Adipocyte (in vitro differentiated cells): Measurements from ENCODE around the gene PLCB4.
A peak's percentile ranks its signal among the peaks of the same experiment; 100 is the strongest.
"Not testable (repeated sequence)": the region's sequence is repeated elsewhere in the genome, so short reads cannot be mapped to it uniquely, and the experiment has no call there.

Experiments
- DNase-seq: peaks from one replicate; pipeline ENCODE4 v3.0.0-alpha.2; 2015; ENCODE audit warnings: low read depth
- H3K27me3 ChIP-seq: replicated peaks from 2 replicates; pipeline ENCODE4 v1.7.0; 2013; ENCODE audit warnings: mild to moderate bottlenecking, low read length, moderate library complexity; ENCODE audit not compliant: control insufficient read depth, insufficient read depth
- H3K36me3 ChIP-seq: 2 replicates; pipeline ENCODE4 v1.7.0; 2013; ENCODE audit warnings: low read length, mild to moderate bottlenecking, moderate library complexity; ENCODE audit not compliant: control insufficient read depth, insufficient read depth, severe bottlenecking
- H3K4me1 ChIP-seq: 2 replicates; pipeline ENCODE4 v1.7.0; 2013; ENCODE audit warnings: mild to moderate bottlenecking, low read length, moderate library complexity; ENCODE audit not compliant: control insufficient read depth, insufficient read depth
- H3K4me3 ChIP-seq: 2 replicates; pipeline ENCODE4 v1.7.0; 2013; ENCODE audit warnings: mild to moderate bottlenecking, low read length, moderate library complexity
- H3K9ac ChIP-seq: 2 replicates; pipeline ENCODE4 v1.7.0; 2013; ENCODE audit warnings: mild to moderate bottlenecking, low read length, moderate library complexity
- H3K9me3 ChIP-seq: 2 replicates; pipeline ENCODE4 v1.7.0; 2013; ENCODE audit warnings: mild to moderate bottlenecking, low read length, moderate library complexity; ENCODE audit not compliant: control insufficient read depth

Gene PLCB4

GRCh38 chr20:9141921-9142320 lies 73.0 kb downstream of the PLCB4 start:
- Histone ChIP-seq H3K4me1 (peaks cover 20% of the 10 kb centered on the region), H3K9ac (no peak overlapping the region), H3K9me3 (peaks cover 14% of the 10 kb centered on the region), H3K27me3 (no peaks in the 10 kb centered on the region), H3K36me3 (no peaks in the 10 kb centered on the region), H3K4me3 (no peak overlapping the region)
- no peak for DNase-seq

- Histone ChIP-seq H3K4me3 (no peak overlapping the region), H3K36me3 (no peaks in the 10 kb centered on the region), H3K27me3 (no peaks in the 10 kb centered on the region), H3K9ac (no peak overlapping the region), H3K4me1 (peaks cover 20% of the 10 kb centered on the region), H3K9me3 (peaks cover 14% of the 10 kb centered on the region)
- no peak for DNase-seq
Measured at GRCh38 chr20:9142809-9143208, 73.9 kb downstream of the PLCB4 start.

GRCh38 chr20:9143926-9144325 lies 75.0 kb downstream of the PLCB4 start:
- Histone ChIP-seq H3K9me3 (peaks cover 10% of the 10 kb centered on the region), H3K4me3 (no peak overlapping the region), H3K4me1 (peaks cover 20% of the 10 kb centered on the region), H3K36me3 (no peaks in the 10 kb centered on the region), H3K9ac (no peak overlapping the region), H3K27me3 (no peaks in the 10 kb centered on the region)
- peak; percentile 57 for DNase-seq

GRCh38 chr20:9144643-9145042 lies 75.8 kb downstream of the PLCB4 start:
- H3K4me3 ChIP-seq = no peak overlapping the region
- no peaks in the 10 kb centered on the region for H3K36me3 ChIP-seq
- H3K27me3 ChIP-seq = no peaks in the 10 kb centered on the region
- H3K9me3 ChIP-seq = peaks cover 3% of the 10 kb centered on the region
- peaks cover 20% of the 10 kb centered on the region for H3K4me1 ChIP-seq
- no peak overlapping the region for H3K9ac ChIP-seq
- DNase-seq = no peak

GRCh38 chr20:9145142-9145541 lies 76.3 kb downstream of the PLCB4 start:
- Histone ChIP-seq H3K36me3 (no peaks in the 10 kb centered on the region), H3K9me3 (no peaks in the 10 kb centered on the region), H3K9ac (no peak overlapping the region), H3K4me1 (peaks cover 20% of the 10 kb centered on the region), H3K27me3 (no peaks in the 10 kb centered on the region), H3K4me3 (no peak overlapping the region)
- no peak for DNase-seq

GRCh38 chr20:9146649-9147048 lies 77.8 kb downstream of the PLCB4 start:
- H3K9ac ChIP-seq = no peak overlapping the region
- no peaks in the 10 kb centered on the region for H3K27me3 ChIP-seq
- no peaks in the 10 kb centered on the region for H3K36me3 ChIP-seq
- peaks cover 20% of the 10 kb centered on the region for H3K4me1 ChIP-seq
- no peak for DNase-seq
- H3K4me3 ChIP-seq = no peak overlapping the region
- no peaks in the 10 kb centered on the region for H3K9me3 ChIP-seq

- peak; percentile 27 for DNase-seq
- H3K27me3 ChIP-seq = no peaks in the 10 kb centered on the region
Measured at GRCh38 chr20:9147547-9148024, 78.7 kb downstream of the PLCB4 start.

GRCh38 chr20:9148291-9148690 lies 79.4 kb downstream of the PLCB4 start:
- Histone ChIP-seq H3K4me3 (no peak overlapping the region), H3K9me3 (no peaks in the 10 kb centered on the region), H3K36me3 (no peaks in the 10 kb centered on the region), H3K9ac (no peak overlapping the region), H3K4me1 (peaks cover 19% of the 10 kb centered on the region), H3K27me3 (no peaks in the 10 kb centered on the region)
- no peak for DNase-seq

More at GRCh38 chr20:9147547-9148024, 78.7 kb downstream of the PLCB4 start:
- Histone ChIP-seq H3K9me3 (no peaks in the 10 kb centered on the region), H3K4me1 (peaks cover 20% of the 10 kb centered on the region), H3K9ac (no peak overlapping the region), H3K4me3 (no peak overlapping the region), H3K36me3 (no peaks in the 10 kb centered on the region)

- no peaks in the 10 kb centered on the region for H3K36me3 ChIP-seq
- no peak overlapping the region for H3K4me3 ChIP-seq
- H3K27me3 ChIP-seq = no peaks in the 10 kb centered on the region
- no peaks in the 10 kb centered on the region for H3K9me3 ChIP-seq
- DNase-seq = no peak
- peaks cover 11% of the 10 kb centered on the region for H3K4me1 ChIP-seq
- no peak overlapping the region for H3K9ac ChIP-seq
Measured at GRCh38 chr20:9149087-9149486, 80.2 kb downstream of the PLCB4 start.

GRCh38 chr20:9149796-9150195 lies 80.9 kb downstream of the PLCB4 start:
- no peaks in the 10 kb centered on the region for H3K27me3 ChIP-seq
- no peak for DNase-seq
- H3K36me3 ChIP-seq = no peaks in the 10 kb centered on the region
- H3K4me1 ChIP-seq = peaks cover 9% of the 10 kb centered on the region
- H3K9me3 ChIP-seq = no peaks in the 10 kb centered on the region
- no peak overlapping the region for H3K4me3 ChIP-seq
- H3K9ac ChIP-seq = no peak overlapping the region

GRCh38 chr20:9150679-9151078 lies 81.8 kb downstream of the PLCB4 start:
- H3K4me1 ChIP-seq = peaks cover 4% of the 10 kb centered on the region
- no peak overlapping the region for H3K4me3 ChIP-seq
- no peaks in the 10 kb centered on the region for H3K9me3 ChIP-seq
- no peak for DNase-seq
- no peak overlapping the region for H3K9ac ChIP-seq
- H3K27me3 ChIP-seq = no peaks in the 10 kb centered on the region
- no peaks in the 10 kb centered on the region for H3K36me3 ChIP-seq

GRCh38 chr20:9152139-9152538 lies 83.3 kb downstream of the PLCB4 start:
- not testable (repeated sequence) for H3K4me3 ChIP-seq, H3K4me1 ChIP-seq, H3K9ac ChIP-seq, DNase-seq, H3K36me3 ChIP-seq, H3K27me3 ChIP-seq, H3K9me3 ChIP-seq
